ENCODE measurements around the gene C12orf54.
"Not testable (repeated sequence)": the region's sequence is repeated elsewhere in the genome, so short reads cannot be mapped to it uniquely, and the experiment has no call there.

Gene C12orf54

GRCh38 chr12:48482198-48482597, at the start of gene C12orf54:
TSS of gene C12orf54 (plus strand) at chr12:48482498. CDS start at chr12:48483297, 799 bp downstream.
- no peak for DNase-seq

- DNase-seq, result not testable (repeated sequence)
Observed at GRCh38 chr12:48434016-48434415, 48.3 kb upstream of the C12orf54 start.

GRCh38 chr12:48441069-48441468, 41.2 kb upstream of the C12orf54 start:
- no peak for DNase-seq

GRCh38 chr12:48442179-48442847, 40.0 kb upstream of the C12orf54 start:
- DNase-seq, result no peak

GRCh38 chr12:48445538-48445937, 36.8 kb upstream of the C12orf54 start:
- no peak for DNase-seq

GRCh38 chr12:48446161-48446776, 36.0 kb upstream of the C12orf54 start:
- no peak for DNase-seq

- no peak for DNase-seq
Observed at GRCh38 chr12:48447755-48448154, 34.5 kb upstream of the C12orf54 start.

GRCh38 chr12:48451372-48451771, 30.9 kb upstream of the C12orf54 start:
- DNase-seq, result no peak

- not testable (repeated sequence) for DNase-seq
Observed at GRCh38 chr12:48452961-48453360, 29.3 kb upstream of the C12orf54 start.

- DNase-seq, result no peak
Observed at GRCh38 chr12:48454667-48455066, 27.6 kb upstream of the C12orf54 start.

GRCh38 chr12:48455116-48455515, 27.2 kb upstream of the C12orf54 start:
- no peak for DNase-seq

GRCh38 chr12:48459259-48459658, 23.0 kb upstream of the C12orf54 start:
- no peak for DNase-seq

GRCh38 chr12:48469027-48469426, 13.3 kb upstream of the C12orf54 start:
- DNase-seq, result not testable (repeated sequence)

GRCh38 chr12:48472259-48472658, 10.0 kb upstream of the C12orf54 start, which contains the start of gene ANP32D:
TSS of gene ANP32D (plus strand) at chr12:48472559. CDS start at chr12:48472665, 106 bp downstream.
- DNase-seq, result no peak

- no peak for DNase-seq
Observed at GRCh38 chr12:48473061-48473460, 9.2 kb upstream of the C12orf54 start.

GRCh38 chr12:48474497-48474896, 7.8 kb upstream of the C12orf54 start:
- not testable (repeated sequence) for DNase-seq

- DNase-seq, result no peak
Observed at GRCh38 chr12:48482930-48483329, 632 bp downstream of the C12orf54 start.

- DNase-seq, result no peak
Observed at GRCh38 chr12:48486261-48486660, 4.0 kb downstream of the C12orf54 start.

- no peak for DNase-seq
Observed at GRCh38 chr12:48486679-48487078, 4.4 kb downstream of the C12orf54 start.

GRCh38 chr12:48489012-48489411, 6.7 kb downstream of the C12orf54 start:
- DNase-seq, result no peak

- DNase-seq, result not testable (repeated sequence)
Observed at GRCh38 chr12:48489456-48489855, 7.2 kb downstream of the C12orf54 start.

- not testable (repeated sequence) for DNase-seq
Observed at GRCh38 chr12:48500281-48500680, 18.0 kb downstream of the C12orf54 start.

GRCh38 chr12:48506836-48507235, 24.5 kb downstream of the C12orf54 start:
- DNase-seq, result not testable (repeated sequence)

GRCh38 chr12:48508987-48509386, 26.7 kb downstream of the C12orf54 start:
- DNase-seq, result no peak

- DNase-seq, result no peak
Observed at GRCh38 chr12:48510111-48510510, 27.8 kb downstream of the C12orf54 start.
